HCT116 (cell line): ENCODE measurements around the gene ACOT2.

Experiments
- POLR2A ChIP-seq: IDR thresholded peaks from 2 replicates; pipeline ENCODE4 v1.7.0; 2011; ENCODE audit warnings: borderline replicate concordance; ENCODE audit not compliant: insufficient read depth, insufficient read length; ENCODE audit errors: extremely low read depth
- SRF ChIP-seq: IDR thresholded peaks from 2 replicates; pipeline ENCODE4 v1.6.1; 2012; ENCODE audit warnings: low read depth
- ZBTB33 ChIP-seq: IDR thresholded peaks from 2 replicates; pipeline ENCODE4 v1.6.1; 2011; ENCODE audit warnings: mild to moderate bottlenecking, low read length, moderate library complexity; ENCODE audit not compliant: insufficient replicate concordance; ENCODE audit errors: extremely low read depth
- ZFX ChIP-seq: fragments of 450-650 bp; IDR thresholded peaks from 2 replicates; pipeline ENCODE4 v1.6.1; 2017
- TF ChIP-seq, protein P1 (sequence below), 3 experiments: fragments of 200-600 bp in 1 of 3; sonication (generic) in 1 of 3; IDR thresholded peaks in 2 of 3; conservative IDR thresholded peaks in 1 of 3; 2 replicates each; pipeline ENCODE4 v1.5.1; 2012 to 2017; ENCODE audit warnings: low read depth in 2 of 3, low read length in 2 of 3, antibody characterized with exemption in 1 of 3, borderline replicate concordance in 1 of 3, control low read depth in 1 of 3, mild to moderate bottlenecking in 1 of 3, mixed read lengths in 1 of 3, mixed run types in 1 of 3, moderate library complexity in 1 of 3; ENCODE audit not compliant: insufficient read depth in 1 of 3

- TF ChIP-seq ZFX = no peak
- TF ChIP-seq, protein P1, sequence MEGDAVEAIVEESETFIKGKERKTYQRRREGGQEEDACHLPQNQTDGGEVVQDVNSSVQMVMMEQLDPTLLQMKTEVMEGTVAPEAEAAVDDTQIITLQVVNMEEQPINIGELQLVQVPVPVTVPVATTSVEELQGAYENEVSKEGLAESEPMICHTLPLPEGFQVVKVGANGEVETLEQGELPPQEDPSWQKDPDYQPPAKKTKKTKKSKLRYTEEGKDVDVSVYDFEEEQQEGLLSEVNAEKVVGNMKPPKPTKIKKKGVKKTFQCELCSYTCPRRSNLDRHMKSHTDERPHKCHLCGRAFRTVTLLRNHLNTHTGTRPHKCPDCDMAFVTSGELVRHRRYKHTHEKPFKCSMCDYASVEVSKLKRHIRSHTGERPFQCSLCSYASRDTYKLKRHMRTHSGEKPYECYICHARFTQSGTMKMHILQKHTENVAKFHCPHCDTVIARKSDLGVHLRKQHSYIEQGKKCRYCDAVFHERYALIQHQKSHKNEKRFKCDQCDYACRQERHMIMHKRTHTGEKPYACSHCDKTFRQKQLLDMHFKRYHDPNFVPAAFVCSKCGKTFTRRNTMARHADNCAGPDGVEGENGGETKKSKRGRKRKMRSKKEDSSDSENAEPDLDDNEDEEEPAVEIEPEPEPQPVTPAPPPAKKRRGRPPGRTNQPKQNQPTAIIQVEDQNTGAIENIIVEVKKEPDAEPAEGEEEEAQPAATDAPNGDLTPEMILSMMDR (IDR thresholded peaks at IDR 0.05 in 2 of 3, conservative IDR thresholded peaks at IDR 0.05 in 1 of 3; ENCODE audit: borderline replicate concordance in 1 of 3, insufficient read depth in 1 of 3, low read depth in 2 of 3, low read length in 2 of 3) = no peak
- no peak for TF ChIP-seq SRF
- TF ChIP-seq ZBTB33 = no peak
- no peak for TF ChIP-seq POLR2A
Observed at GRCh38 chr14:73526036-73526984, 42.7 kb upstream of the ACOT2 start.
